Mucosa of descending colon (tissue), 3 donors: ENCODE data around the gene NRCAM. TPM values are rescaled to one million over a fixed set of nuclear protein-coding genes. Genes with fewer than 3 reads are reported as not detected.

ENCODE experiments used
- ATAC-seq: fragments of 200-7000 bp; cut with Tn5 transposase; one replicate; pipeline ENCODE4 v1.9.1; 2020; ENCODE audit warnings: mild to moderate bottlenecking, moderate library complexity
- DNase-seq, 3 donors: peaks; one replicate each; pipeline ENCODE4 v3.0.0-alpha.2; 2020
- H3K36me3 ChIP-seq: fragments of 200-600 bp; one replicate; pipeline ENCODE4 v1.8.0; 2021; ENCODE audit warnings: low read depth, mild to moderate bottlenecking
- H3K4me1 ChIP-seq: fragments of 200-600 bp; one replicate; pipeline ENCODE4 v1.8.0; 2021; ENCODE audit warnings: low read depth, mild to moderate bottlenecking
- H3K4me3 ChIP-seq: fragments of 200-600 bp; one replicate; pipeline ENCODE4 v1.8.0; 2021; ENCODE audit warnings: mild to moderate bottlenecking
- H3K9me3 ChIP-seq: fragments of 200-600 bp; one replicate; pipeline ENCODE4 v1.8.0; 2021; ENCODE audit warnings: mild to moderate bottlenecking
- CTCF ChIP-seq: fragments of 200-600 bp; IDR thresholded peaks from one replicate; pipeline ENCODE4 v1.8.0; 2022; ENCODE audit warnings: antibody characterized with exemption, mild to moderate bottlenecking
- intact Hi-C, 2 donors: fragments of 100-400 bp; cut with DNase I in 1 of 2; cut with micrococcal nuclease in 1 of 2; formaldehyde crosslinking; loops; one replicate each; pipeline versions ENCODE4 v1.11.0 to v1.11.1; 2022; cut with DNase I, micrococcal nuclease
- total RNA-seq, 3 donors: library from RNA; stranded (reverse); fragmentation: NEBNext Ultra II Directional in 2 of 3; extraction: Animal tissue kit (Norgen Biotek cat#: 25700) in 2 of 3; gene quantifications; one replicate each; pipeline versions ENCODE4 v1.2.1 to v1.2.4, GENCODE V29; 2021 to 2023
- donor health status: DM: no; HTN: no; CAD: no; lungs with moderate emphysema.
- donor health status: DM: no; HTN: no; CAD: no.
- donor health status: DM: no; HTN: yes; CAD: no.

NRCAM gene
- total RNA-seq, 3 donors from 2014 or later, result 1.0 to 3.4 (median 2.3) TPM

GRCh38 chr7:108101759-108102158, 354.5 kb downstream of the NRCAM start:
- no peaks in the 10 kb centered on the region for H3K4me1 ChIP-seq
- no peak overlapping the region for H3K4me3 ChIP-seq
- TF ChIP-seq CTCF, result no peak
- DNase-seq (no peak), ATAC-seq (no peak)
- intact Hi-C loops, result no loop called here
- no peaks in the 10 kb centered on the region for H3K36me3 ChIP-seq
- no peaks in the 10 kb centered on the region for H3K9me3 ChIP-seq

GRCh38 chr7:108099713-108100112, 356.5 kb downstream of the NRCAM start:
- ATAC-seq (no peak), DNase-seq (no peak)
- no peak for TF ChIP-seq CTCF
- Histone ChIP-seq H3K36me3 (no peaks in the 10 kb centered on the region), H3K4me1 (peaks cover 13% of the 10 kb centered on the region), H3K4me3 (no peak overlapping the region), H3K9me3 (no peaks in the 10 kb centered on the region)
- intact Hi-C loops, result loop anchor here in 1 of 2 donors (5.0 kb wide), 1 partner anchor 107 kb away; no protein-coding TSS in a partner anchor

GRCh38 chr7:108097703-108098102, 358.5 kb downstream of the NRCAM start:
- no peak for ATAC-seq

More at GRCh38 chr7:108097703-108098102, 358.5 kb downstream of the NRCAM start:
- intact Hi-C loops, result loop anchor here in 1 of 2 donors (5.0 kb wide), 1 partner anchor 105 kb away; no protein-coding TSS in a partner anchor
- TF ChIP-seq CTCF, result peak; percentile 13
- DNase-seq, result peak in 1 of 3 donors; percentile 54
- Histone ChIP-seq H3K36me3 (no peaks in the 10 kb centered on the region), H3K4me1 (peaks cover 15% of the 10 kb centered on the region), H3K9me3 (no peaks in the 10 kb centered on the region), H3K4me3 (no peak overlapping the region)

Other genes with a start within 250 kb of the NRCAM start
- 10 to 100 TPM; 20.8 to 32.3 (median 23.4) TPM for gene PNPLA8, start 69.7 kb upstream of the NRCAM start, total RNA-seq
- 10 to 100 TPM; 19.6 to 26.2 (median 20.2) TPM for gene THAP5, start 113.3 kb upstream of the NRCAM start, total RNA-seq
- 10 to 100 TPM; 13.2 to 19.2 (median 16.6) TPM for gene DNAJB9, start 113.4 kb upstream of the NRCAM start, total RNA-seq